ENCODE measurements around the gene MT1M.

DNA sequence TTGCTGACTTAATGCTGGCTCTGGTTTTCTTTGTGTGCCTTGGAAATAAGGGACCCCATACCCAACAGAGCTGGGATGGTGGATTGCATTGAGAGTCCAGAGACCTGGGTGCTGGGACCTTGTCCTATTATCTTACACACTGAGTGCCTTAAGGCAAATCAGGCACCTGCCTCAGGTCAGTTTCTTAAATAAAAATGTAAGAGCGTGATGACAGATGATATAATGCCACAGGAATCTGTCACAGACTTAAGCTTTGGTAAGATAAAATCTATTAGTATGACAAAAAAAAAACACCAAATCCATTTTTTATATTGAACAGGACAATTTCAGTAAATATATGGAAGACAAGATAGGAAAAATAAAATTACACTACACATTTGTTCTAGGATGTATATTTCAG lies 7.6 kb downstream of the MT1M start:
- no peak for TF ChIP-seq CTCF (conservative IDR thresholded peaks at IDR 0.05; ENCODE audit: low read length)
- no peak for TF ChIP-seq EZH2phosphoT487 (IDR thresholded peaks at IDR 0.05; ENCODE audit: borderline replicate concordance, low read depth, low read length)

Data from OCI-LY7 (cell line).